ENCODE measurements around the gene CENPX. TPM values are rescaled to one million over a fixed set of nuclear protein-coding genes. Genes with fewer than 3 reads are reported as not detected.

The CENPX gene
- total RNA-seq, 1 donor from 2014 or later, result 158 TPM

DNA sequence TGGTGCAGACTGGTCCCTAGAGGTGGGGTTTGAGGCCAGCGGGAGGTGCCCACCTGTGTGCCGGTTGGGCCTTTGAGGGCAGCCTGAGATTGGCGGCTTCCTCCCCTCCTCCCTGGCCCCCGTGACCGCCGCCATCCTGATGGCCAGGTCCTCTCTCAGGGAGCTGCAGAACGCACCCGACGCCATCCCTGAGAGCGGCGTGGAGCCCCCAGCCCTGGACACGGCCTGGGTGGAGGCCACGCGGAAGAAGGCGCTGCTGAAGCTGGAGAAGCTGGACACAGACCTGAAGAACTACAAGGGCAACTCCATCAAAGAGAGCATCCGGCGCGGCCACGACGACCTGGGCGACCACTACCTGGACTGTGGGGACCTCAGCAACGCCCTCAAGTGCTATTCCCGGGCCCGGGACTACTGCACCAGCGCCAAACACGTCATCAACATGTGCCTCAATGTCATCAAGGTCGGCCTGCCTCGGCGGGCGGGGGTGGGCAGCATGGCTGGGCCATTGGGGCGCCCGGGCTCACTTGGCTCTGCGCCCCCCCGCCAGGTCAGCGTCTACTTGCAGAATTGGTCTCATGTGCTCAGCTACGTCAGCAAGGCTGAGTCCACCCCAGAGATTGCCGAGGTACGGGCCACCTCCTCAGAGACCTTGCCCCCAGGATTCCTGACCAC lies 31.8 kb upstream of the CENPX start:
- TF ChIP-seq, protein P1, sequence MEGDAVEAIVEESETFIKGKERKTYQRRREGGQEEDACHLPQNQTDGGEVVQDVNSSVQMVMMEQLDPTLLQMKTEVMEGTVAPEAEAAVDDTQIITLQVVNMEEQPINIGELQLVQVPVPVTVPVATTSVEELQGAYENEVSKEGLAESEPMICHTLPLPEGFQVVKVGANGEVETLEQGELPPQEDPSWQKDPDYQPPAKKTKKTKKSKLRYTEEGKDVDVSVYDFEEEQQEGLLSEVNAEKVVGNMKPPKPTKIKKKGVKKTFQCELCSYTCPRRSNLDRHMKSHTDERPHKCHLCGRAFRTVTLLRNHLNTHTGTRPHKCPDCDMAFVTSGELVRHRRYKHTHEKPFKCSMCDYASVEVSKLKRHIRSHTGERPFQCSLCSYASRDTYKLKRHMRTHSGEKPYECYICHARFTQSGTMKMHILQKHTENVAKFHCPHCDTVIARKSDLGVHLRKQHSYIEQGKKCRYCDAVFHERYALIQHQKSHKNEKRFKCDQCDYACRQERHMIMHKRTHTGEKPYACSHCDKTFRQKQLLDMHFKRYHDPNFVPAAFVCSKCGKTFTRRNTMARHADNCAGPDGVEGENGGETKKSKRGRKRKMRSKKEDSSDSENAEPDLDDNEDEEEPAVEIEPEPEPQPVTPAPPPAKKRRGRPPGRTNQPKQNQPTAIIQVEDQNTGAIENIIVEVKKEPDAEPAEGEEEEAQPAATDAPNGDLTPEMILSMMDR (conservative IDR thresholded peaks at IDR 0.05; ENCODE audit: low read depth, low read length), result no peak
- H3K4me3 ChIP-seq (ENCODE audit: low read depth, low read length), result no peak overlapping the region
- no peak for DNase-seq (ENCODE audit: low read depth)

DNA sequence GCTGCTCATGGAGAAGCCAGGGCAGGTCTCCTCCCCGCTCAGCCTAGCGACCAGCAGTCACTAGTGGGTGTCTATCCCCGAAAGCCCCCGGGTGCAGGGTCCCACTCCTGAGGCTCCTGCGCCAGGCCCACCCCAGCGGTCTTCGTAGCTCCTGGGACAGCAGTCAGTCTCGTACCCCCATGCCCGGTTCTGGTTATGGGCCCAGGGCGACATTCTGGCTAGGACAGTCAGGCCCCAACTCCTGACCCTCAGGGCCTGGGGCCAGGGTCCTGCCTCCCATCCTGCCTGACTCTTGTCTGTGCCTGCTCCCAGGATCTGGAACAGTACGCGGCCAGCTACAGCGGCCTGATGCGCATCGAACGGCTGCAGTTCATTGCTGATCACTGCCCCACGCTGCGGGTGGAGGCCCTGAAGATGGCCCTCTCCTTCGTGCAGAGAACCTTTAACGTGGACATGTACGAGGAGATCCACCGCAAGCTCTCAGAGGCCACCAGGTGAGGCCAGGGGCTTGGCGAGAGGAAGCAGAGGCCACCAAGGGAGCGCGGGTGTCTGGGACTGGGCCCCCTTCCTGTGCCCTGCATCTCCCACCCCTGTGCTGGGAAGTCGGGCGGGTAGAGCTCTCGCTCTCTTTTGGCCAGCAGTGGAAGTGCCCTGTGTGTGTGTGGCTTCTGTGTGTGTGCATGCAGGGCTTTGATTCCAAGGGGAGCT lies 31.0 kb upstream of the CENPX start:
- no peak for DNase-seq (ENCODE audit: low read depth)
- TF ChIP-seq, protein P1 (conservative IDR thresholded peaks at IDR 0.05; ENCODE audit: low read depth, low read length), result no peak
- H3K4me3 ChIP-seq (ENCODE audit: low read depth, low read length), result no peak overlapping the region

DNA sequence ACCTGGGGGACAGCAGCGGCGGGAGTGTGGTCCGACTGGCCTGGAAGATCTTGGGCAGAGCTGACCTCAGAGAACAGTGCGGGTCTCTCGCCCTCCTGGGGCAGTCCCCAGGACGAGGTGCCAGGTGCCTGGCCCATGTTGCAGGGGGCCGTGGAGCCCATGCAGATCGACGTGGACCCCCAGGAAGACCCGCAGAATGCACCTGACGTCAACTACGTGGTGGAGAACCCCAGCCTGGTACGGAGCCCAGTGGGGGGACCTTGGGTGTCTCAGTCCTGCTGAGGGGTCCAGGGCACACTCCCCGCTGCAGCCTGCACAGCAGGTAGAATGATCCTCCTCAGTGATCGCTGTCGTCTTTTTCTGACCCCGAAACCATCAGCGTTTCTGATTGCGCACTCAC lies 30.5 kb upstream of the CENPX start:
- DNase-seq (ENCODE audit: low read depth), result no peak
- TF ChIP-seq, protein P1 (conservative IDR thresholded peaks at IDR 0.05; ENCODE audit: low read depth, low read length), result no peak
- peak overlapping the region; percentile 91 for H3K4me3 ChIP-seq (ENCODE audit: low read depth, low read length)

DNA sequence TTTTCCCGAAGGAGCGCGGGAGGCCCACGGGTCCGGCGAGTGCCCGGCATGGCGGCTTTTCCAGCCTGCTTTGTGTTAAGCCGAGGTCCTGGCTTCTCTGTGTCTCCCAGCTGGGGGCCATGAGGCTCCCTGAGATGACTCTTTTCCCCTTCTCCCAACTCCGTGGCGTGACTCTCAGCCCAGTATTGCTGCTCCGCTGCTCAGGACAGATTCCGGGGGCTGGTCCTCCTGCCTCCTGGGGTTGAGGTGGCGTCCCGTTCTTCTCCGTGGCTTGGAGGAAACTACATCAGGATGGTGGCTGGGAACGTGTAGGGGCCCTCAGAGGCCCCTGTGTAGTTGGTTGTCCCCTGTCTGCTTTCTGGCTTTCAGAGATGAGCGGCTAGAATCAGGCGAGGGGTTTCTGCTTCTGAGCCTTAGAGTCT lies 30.0 kb upstream of the CENPX start:
- no peak for DNase-seq (ENCODE audit: low read depth)
- peak overlapping the region; percentile 91 for H3K4me3 ChIP-seq (ENCODE audit: low read depth, low read length)
- TF ChIP-seq, protein P1 (conservative IDR thresholded peaks at IDR 0.05; ENCODE audit: low read depth, low read length), result no peak

DNA sequence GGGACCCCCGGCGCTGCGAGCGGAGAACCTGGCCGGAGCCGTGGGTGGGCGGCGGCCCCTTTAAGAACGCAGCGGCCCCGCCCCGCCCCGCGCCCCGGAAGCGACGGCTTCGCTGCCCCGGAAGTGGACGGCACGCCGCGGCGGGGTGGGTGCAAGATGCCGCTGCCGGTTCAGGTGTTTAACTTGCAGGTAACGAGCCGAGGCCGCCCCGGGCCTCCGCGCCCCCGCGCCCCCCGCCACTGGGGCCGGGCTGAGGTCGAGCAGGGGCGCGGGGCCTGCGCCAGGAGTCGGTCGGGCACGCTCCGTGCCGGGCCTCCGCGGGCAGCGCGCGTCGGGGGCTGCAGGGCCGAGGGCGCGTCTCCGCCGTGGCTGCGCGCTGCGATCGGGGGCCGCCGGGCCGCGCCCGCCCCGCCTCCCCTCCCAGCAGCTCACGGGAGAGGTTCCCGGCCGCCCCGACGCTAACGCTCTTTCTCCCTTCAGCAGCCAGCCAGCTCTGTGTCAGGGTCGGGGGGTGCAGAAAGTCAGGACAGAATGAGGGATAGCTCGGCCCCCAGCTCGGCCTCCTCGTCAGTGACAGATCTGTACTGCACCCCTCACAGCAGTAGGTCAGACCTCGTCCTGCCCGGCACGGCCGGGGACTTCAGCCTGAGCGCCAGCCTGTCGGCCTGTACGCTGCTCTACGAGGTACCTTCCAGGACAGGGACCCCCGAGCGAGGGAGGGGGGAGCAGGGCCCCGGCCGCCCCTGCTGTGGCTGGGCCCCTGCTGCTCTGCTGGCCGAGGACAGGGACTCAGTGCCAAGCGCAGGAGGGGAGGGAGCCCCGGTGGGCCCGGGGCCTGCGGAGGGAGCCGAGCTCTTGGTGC lies 29.3 kb upstream of the CENPX start, which contains the start of the genes GPS1 and RFNG:
Gene GPS1, plus strand, starts transcription at position 123 of the 862 bp plus-strand sequence. Its CDS starts 34 bp downstream, at position 157.
Gene RFNG, minus strand, starts transcription at position 36 of the 862 bp plus-strand sequence. CDS start 45 bp downstream, outside the sequence.
- DNase-seq (ENCODE audit: low read depth), result no peak
- H3K4me3 ChIP-seq (ENCODE audit: low read depth, low read length), result peak within 1 kb of the TSS; percentile 91
- TF ChIP-seq, protein P1 (conservative IDR thresholded peaks at IDR 0.05; ENCODE audit: low read depth, low read length), result no peak

DNA sequence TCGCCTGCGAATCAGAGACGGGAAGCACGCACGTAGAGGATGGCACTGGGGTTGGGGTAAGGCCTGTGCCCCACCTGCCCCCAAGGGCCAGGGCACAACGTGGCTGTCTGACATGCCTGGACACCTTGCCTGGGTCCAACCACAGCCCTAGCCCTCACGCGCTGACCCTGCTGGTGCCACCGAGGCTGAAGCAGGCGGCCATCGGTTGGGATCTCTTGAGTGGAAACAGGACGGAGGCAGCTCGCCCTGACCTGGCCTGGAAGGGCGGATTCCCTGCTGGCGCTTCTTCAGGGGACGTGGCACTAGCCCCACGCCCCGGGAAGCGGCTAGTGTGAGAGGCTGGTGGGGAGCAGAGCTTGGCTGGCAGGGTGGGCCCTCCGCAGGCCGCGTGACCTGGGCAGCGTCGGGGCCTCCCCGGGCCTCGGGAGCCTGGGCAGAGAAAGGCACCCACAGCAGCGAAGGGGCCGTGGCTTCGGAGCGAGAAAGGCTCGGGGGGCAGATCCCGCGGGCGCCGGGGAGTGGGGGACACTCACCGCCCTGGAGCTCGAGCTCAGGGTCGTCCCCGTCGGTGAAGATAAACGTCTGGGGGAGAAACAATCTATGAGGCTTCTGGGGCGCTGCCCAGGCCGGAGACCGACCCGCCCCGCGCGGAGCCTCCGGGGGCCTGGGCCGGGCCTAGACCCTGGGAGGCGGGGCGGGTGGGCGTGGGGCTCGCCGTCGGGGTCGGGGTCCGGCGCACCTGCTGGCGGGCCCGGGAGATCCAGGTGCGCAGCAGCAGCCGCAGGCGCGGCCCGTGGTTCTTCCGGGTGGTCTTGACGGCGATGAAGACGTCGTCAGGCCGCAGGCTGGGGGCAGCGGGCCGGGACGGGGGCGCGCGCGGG lies 28.3 kb upstream of the CENPX start:
- peak overlapping the region; percentile 91 for H3K4me3 ChIP-seq (ENCODE audit: low read depth, low read length)
- no peak for DNase-seq (ENCODE audit: low read depth)
- TF ChIP-seq, protein P1 (conservative IDR thresholded peaks at IDR 0.05; ENCODE audit: low read depth, low read length), result no peak
